ENCODE data around the gene SUDS3.

GRCh38 chr12:118448341-118448740 is 72.0 kb downstream of the SUDS3 start:
- no peak for TF ChIP-seq CTCF (IDR thresholded peaks at IDR 0.05; ENCODE audit: insufficient read depth, low read depth, low read length)
- no peak for TF ChIP-seq EZH2 (IDR thresholded peaks at IDR 0.05; ENCODE audit: insufficient read depth, low read length)

Data from astrocyte (in vitro differentiated cells and primary cell).